Stimulated activated CD8-positive, alpha-beta memory T cell treated with anti-CD3 and anti-CD28 coated beads, Interleukin-2, amount 100 ng/mL, for 48 hours (primary cell): ENCODE results near the gene FXYD1.

Experiments used
- DNase-seq, 2 donors: peaks; one replicate each; pipeline ENCODE4 v3.0.0-alpha.2; 2020; ENCODE audit warnings: low read depth in 2 of 2

FXYD1 gene

GRCh38 chr19:35107545-35107944 is 31.1 kb upstream of the FXYD1 start:
- DNase-seq, result no peak

DNA sequence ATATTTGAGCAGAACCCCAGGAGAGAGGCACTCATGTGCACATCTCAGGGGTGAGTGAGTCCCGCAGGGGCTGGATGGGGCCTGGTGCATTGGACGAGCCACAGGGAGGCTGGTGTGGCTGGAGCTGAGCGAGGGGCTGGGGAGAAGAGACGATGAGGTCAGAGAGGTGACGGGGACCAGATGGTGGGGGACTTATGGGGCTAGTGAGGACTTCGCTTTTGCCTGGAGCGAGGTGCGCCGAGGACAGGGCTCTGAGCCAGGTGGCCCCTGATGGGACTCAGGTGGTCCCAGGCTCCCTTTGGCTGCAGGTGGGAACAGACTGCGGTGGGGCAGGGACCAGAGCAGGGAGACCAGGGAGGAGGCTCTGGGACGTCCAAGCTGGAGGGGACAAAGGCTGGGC is 29.9 kb upstream of the FXYD1 start:
- DNase-seq, result no peak

DNA sequence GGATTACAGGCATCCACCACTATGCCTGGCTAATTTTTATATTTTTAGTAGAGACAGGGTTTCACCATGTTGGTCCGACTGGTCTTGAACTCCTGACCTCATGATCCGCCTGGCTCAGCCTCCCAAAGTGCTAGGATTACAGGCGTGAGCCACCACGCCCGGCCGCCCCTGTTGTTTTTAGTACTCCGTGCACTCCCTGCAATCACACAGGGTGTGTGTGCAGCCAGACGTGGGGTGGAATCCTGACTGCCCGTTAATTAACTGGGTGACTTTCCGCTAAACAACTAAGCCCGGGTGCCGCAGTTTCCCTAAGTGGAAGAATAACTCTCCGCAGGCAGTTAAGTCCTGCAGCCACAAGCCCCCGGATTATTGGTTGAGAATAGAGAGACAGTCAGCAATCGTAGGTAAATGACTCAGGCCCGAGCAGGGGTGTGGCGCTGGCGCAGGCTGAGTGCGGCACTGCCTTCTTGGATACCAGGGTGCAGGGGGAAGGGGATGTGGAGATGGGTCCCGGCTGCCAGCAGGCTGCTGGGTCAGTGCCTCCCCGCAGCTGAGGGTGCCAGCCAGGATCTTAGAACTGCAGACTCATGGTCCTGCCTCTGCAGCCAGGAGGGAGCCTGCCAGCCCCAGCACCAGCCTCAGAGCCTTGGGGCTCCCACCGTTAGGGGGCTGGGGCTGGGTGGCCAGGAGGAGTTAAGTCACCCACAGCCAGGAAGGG is 29.1 kb upstream of the FXYD1 start:
- DNase-seq, result no peak

DNA sequence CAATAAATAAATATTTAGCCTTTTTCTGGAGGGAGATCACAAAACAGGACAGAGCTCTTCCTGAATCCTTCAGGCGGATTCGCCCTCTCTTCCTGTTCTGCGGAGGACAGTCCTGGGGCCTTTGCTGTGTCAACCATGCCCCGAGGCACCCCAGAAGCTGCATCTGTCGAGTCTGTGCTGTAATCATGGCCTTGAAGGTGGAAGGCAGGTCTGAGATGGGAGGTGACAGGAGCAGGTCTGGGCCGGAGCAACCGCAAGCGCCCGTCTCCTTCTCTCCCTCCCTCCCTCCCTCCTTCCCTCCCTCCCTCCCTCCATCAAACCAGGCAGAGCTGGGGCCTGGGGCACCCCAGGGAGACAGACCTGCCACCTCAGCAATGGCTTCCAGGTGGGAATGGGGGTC is 27.6 kb upstream of the FXYD1 start:
- no peak for DNase-seq

DNA sequence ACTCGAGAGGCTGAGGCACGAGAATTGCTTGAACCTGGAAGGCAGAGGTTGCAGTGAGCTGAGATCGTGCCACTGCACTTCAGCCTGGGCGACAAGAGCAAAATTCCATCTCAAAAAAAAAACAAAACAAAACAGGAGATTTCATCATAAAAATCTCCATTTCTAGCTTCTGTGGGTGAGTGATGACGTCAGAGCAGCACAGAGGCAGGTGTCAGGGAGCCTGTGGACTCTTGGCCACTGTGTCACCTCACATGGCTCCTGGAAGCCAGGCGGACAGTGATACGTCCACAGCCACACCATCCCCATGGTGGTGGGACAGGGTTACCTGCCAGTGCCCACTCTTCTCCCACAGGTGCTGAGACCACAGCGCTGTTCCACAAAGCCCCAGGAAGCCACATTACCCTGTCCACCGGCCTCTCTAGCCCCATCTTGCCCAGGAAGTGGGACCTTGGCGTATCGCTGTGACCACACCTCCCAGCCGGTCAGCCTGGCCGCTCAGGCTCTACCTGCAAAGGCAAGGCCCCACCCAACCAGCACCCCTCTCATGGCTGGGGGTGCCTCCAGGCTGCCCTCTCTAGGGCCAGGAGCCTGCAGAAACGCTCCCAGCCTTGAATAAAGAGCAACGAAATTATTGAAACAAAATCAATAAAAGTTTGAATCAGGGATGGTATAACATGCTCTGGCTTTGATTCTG is 25.5 kb upstream of the FXYD1 start:
- no peak for DNase-seq

- peak; percentile 52 to 70 for DNase-seq
Observed at GRCh38 chr19:35114353-35115176, 24.1 kb upstream of the FXYD1 start.

GRCh38 chr19:35115177-35115951 is 23.3 kb upstream of the FXYD1 start, which contains the start of gene FXYD3:
TSS of gene FXYD3 (plus strand) at chr19:35115823. CDS start at chr19:35119377, 3,554 bp downstream.
- DNase-seq, result no peak

DNA sequence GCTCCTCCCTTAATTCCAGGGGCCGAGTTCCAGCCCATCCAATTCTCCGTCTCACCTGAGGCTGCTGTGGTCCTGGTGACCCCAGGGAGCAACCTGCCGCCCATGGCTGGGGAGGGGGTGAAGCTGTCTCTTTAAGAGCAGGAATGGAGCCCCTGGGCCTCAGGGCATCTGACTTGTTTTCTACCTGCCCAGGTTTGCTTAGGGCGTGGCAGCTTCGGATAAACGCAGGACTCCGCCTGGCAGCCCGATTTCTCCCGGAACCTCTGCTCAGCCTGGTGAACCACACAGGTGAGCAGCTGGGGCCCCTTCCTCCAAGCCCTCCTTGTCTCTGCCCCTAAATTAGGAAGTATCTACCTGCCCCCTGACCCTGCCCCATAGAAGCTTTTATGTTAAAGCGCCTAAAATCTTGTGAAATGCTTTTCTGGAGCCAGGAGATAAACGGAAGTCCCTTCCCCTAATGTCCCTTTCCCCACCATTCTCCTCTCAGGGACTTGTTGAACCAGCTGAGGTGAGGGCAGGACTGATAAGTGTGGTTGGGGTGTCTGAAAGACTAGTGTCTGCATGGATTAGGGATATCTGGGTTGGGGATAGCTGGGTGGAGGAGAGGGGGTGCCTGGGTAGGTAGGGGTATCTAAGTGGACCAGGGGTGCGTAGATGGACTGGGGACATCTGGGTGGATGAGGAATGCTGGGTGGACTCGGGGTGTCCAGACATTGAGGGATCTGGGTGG is 22.4 kb upstream of the FXYD1 start:
- no peak for DNase-seq

DNA sequence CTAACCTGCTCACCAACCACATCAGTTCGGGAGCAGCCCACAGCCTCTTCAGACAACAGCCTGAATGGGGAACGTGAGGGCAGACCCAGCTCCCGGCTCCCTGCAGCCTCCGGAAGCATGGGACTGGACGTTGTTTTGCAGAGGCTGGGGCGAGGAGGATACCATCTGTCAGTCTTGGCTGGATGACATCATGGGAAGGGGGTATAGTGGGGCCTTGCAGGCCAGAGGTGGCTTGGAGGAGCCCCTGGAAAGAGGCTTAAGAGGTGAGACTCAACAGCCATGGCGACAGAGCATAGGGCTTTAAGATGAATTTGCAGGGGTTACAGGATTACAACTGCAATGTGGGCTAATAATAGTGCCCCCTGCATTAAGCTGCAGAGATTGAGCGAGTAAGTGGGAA is 21.5 kb upstream of the FXYD1 start:
- no peak for DNase-seq

GRCh38 chr19:35117799-35118198 is 20.8 kb upstream of the FXYD1 start:
- no peak for DNase-seq

- no peak for DNase-seq
Observed at GRCh38 chr19:35118268-35119020, 20.2 kb upstream of the FXYD1 start.

DNA sequence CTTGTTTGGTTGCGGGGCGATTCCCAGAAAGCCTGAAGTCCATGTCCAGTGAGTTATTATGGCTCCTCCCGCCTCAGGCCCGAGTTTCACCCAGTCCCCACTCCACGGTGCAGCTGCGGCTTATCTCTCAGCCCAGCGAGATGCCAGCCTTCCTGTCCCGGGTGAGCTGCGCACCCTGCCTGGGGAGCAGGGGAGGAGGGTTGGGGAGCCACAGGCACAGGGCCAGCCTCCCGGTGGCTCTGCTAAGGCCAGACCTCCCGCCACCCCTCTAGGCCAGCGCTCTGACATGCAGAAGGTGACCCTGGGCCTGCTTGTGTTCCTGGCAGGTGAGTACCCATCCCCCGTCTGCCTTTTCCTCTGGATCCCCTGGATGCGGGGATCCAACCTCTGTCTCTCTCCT is 19.5 kb upstream of the FXYD1 start:
- DNase-seq, result no peak

GRCh38 chr19:35119578-35120155 is 19.0 kb upstream of the FXYD1 start:
- DNase-seq, result no peak

GRCh38 chr19:35120492-35120891 is 18.1 kb upstream of the FXYD1 start:
- no peak for DNase-seq

GRCh38 chr19:35120898-35121297 is 17.7 kb upstream of the FXYD1 start:
- no peak for DNase-seq

GRCh38 chr19:35122687-35123551 is 15.7 kb upstream of the FXYD1 start:
- DNase-seq, result no peak

GRCh38 chr19:35123573-35123972 is 15.1 kb upstream of the FXYD1 start:
- no peak for DNase-seq

GRCh38 chr19:35124098-35125060 is 14.2 kb upstream of the FXYD1 start:
- DNase-seq, result peak; percentile 75 to 81
